ENCODE measurements around the gene MARK2.
A peak's percentile ranks its signal among the peaks of the same experiment; 100 is the strongest.

Gene MARK2

DNA sequence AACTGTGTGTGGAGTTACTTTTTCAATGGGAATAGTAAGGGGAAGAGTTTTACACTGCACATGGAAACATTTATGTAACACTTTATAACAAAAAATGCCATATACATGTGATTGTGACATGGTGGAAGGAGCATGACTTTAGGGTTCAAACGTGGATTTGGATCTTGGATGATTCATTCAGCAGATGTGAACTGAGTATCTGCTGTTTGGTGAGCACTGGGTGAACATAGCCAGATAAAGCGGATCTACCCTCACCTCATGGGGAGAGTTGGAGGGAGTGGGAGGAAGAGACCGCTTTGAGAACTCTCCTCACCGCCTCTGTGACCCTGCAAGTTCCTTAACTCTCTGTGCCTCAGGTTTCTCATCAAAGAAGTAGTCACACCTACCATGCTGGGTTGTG, 103.0 kb downstream of the MARK2 start:
- no peak overlapping the region for H3K4me3 ChIP-seq (ENCODE audit: low read depth, low read length)
- TF ChIP-seq, protein P1, sequence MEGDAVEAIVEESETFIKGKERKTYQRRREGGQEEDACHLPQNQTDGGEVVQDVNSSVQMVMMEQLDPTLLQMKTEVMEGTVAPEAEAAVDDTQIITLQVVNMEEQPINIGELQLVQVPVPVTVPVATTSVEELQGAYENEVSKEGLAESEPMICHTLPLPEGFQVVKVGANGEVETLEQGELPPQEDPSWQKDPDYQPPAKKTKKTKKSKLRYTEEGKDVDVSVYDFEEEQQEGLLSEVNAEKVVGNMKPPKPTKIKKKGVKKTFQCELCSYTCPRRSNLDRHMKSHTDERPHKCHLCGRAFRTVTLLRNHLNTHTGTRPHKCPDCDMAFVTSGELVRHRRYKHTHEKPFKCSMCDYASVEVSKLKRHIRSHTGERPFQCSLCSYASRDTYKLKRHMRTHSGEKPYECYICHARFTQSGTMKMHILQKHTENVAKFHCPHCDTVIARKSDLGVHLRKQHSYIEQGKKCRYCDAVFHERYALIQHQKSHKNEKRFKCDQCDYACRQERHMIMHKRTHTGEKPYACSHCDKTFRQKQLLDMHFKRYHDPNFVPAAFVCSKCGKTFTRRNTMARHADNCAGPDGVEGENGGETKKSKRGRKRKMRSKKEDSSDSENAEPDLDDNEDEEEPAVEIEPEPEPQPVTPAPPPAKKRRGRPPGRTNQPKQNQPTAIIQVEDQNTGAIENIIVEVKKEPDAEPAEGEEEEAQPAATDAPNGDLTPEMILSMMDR (IDR thresholded peaks at IDR 0.05; ENCODE audit: insufficient read depth, low read depth, low read length, missing control alignments), result no peak
- DNase-seq (ENCODE audit: low read depth), result no peak

DNA sequence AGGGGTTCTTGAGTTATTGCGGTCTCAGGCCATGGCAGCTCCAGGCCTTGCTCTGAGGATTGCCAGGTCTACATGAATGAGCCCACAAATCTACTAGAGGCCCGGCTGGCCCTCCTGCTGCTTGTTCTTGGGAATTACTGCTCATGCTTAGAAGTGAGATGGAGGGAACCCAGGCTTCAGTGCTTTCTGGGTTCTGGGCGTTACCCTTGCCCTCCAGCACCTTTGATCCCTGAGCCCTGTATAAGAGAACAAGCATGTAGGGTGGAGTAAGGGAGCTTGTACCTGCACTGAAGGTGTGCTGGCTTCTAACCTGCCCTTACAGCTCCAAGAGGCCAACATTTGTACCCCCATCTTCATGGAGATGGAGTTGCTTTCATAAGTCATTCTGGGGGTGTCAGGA, 103.9 kb downstream of the MARK2 start:
- TF ChIP-seq, protein P1 (IDR thresholded peaks at IDR 0.05; ENCODE audit: insufficient read depth, low read depth, low read length, missing control alignments), result no peak
- DNase-seq (ENCODE audit: low read depth), result no peak
- H3K4me3 ChIP-seq (ENCODE audit: low read depth, low read length), result no peak overlapping the region

DNA sequence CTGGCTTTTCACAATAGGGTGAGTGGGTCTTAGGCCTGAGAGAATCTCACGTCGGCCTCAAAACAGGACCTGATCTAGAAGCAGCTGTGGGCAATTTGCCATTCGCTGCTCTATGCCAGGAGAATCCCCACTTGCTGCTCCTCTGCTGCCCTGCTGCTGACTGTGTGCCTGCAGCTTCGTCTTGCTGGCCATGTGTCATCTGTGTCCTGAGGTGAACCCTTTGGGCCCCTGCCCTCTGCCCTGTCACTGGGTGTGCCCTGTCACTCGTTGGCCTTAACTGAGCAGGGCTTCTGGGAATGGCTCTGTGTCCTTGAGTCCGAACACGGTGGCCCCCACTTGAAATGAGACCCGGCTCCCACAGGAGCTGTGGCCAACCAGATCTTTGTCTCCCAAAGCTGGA, 106.1 kb downstream of the MARK2 start:
- TF ChIP-seq, protein P1 (IDR thresholded peaks at IDR 0.05; ENCODE audit: insufficient read depth, low read depth, low read length, missing control alignments), result no peak
- H3K4me3 ChIP-seq (ENCODE audit: low read depth, low read length), result no peak overlapping the region
- DNase-seq (ENCODE audit: low read depth), result no peak

DNA sequence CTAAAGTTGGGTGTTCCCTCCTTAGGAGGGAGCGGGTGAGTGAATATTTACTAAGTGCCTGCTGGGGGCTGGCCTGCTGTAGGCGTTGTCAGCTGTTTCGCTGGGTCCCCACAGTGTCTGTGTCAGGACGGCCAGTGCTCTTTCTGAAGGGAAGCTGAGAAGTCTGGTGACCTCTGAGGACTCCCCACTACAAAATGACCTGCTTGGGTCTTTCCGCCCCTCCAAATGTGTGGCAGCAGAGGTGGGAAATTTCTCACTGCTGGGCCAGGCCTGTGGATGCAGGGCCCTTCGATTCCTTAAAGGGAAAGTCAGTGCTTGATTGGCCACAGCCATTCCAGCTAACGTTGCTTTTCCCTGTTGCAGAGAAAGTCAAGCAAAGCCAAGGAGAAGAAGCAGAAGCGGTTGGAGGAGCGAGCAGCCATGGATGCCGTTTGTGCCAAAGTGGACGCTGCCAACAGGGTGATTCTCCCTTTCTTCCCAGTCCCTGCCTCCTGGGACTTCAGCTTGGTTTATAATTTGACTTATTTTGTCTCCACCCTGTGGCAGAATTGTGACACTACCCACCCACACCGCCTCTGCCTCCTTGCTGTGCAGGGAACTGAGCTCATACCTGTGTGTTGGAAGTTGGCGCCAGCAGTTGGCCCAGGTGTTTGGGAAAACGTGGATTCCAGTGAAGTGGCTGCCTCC, 106.7 kb downstream of the MARK2 start:
- peak; percentile 60 for DNase-seq (ENCODE audit: low read depth)
- H3K4me3 ChIP-seq (ENCODE audit: low read depth, low read length), result no peak overlapping the region
- TF ChIP-seq, protein P1 (IDR thresholded peaks at IDR 0.05; ENCODE audit: insufficient read depth, low read depth, low read length, missing control alignments), result peak; percentile 44

DNA sequence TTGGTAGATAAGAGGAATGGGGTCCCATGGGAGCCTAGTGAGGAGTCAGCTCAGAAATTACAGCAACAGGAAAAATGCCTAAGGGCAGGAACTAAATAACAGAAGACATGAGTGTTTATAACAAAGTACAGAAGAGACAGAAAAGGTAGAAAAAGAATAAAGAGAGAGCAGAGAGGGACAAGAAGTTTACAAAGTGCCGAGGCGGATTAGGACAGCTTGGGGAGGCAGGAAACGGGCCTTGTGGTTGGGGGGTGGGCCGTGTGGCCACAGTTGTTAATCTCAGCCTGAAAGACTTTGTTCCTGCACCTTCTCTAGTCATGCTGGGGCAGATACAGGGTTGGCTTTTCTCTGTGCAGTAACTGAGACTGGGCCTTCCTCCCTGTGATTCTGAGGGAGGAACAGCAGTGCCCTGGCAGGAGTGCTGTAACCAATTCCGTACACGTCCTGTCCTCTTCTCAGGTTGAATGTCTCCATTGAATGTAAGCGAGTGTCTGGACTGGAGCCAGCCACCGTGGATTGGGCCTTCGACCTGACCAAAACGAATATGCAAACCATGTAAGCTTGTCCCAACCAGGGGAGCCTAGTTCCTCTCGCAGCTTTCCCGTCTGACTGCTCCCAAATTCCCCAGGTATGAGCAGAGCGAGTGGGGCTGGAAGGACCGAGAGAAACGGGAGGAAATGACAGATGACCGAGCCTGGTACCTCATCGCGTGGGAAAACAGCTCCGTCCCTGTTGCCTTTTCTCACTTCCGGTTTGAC, 113.0 kb downstream of the MARK2 start:
- peak; percentile 87 for DNase-seq (ENCODE audit: low read depth)
- peak overlapping the region; percentile 19 for H3K4me3 ChIP-seq (ENCODE audit: low read depth, low read length)
- TF ChIP-seq, protein P1 (IDR thresholded peaks at IDR 0.05; ENCODE audit: insufficient read depth, low read depth, low read length, missing control alignments), result no peak

DNA sequence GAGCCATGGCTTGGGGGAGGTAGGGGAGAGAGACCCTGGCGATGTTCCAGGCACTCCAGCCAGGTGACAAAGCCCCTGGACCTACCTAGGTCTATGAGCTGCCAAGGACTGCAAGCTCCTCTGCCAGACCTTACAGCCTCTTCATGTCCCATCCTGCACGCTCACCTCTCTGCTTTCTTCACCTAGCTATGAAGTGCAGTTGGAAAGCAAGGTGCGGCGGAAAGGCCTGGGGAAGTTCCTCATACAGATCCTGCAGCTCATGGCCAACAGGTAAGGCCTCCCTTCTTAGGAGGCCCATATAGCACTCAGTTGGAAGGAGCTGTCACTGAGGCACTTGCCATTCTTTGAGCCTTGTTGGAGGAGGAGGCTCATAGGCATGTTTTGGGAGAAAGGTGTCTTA, 113.7 kb downstream of the MARK2 start:
- TF ChIP-seq, protein P1 (IDR thresholded peaks at IDR 0.05; ENCODE audit: insufficient read depth, low read depth, low read length, missing control alignments), result no peak
- no peak overlapping the region; the same call in 1 of the 2 replicates for H3K4me3 ChIP-seq (ENCODE audit: low read depth, low read length)
- no peak for DNase-seq (ENCODE audit: low read depth)

Data from GM12865 (cell line).